Type B pancreatic cell (in vitro differentiated cells): ENCODE data around the gene BTRC. TPM values are rescaled to one million over a fixed set of nuclear protein-coding genes. Genes with fewer than 3 reads are reported as not detected.
A peak's percentile ranks its signal among the peaks of the same experiment; 100 is the strongest.

Experiments used
- DNase-seq: peaks from one replicate; pipeline ENCODE4 v3.0.0; 2021; ENCODE audit warnings: mixed read lengths; ENCODE audit not compliant: unreplicated experiment; ENCODE audit errors: extremely low spot score
- H3K27ac Mint-ChIP-seq: 2 replicates; pipeline ENCODE4 v1.8.0; 2021; ENCODE audit warnings: mild to moderate bottlenecking, mixed read lengths
- H3K27me3 Mint-ChIP-seq: 2 replicates; pipeline ENCODE4 v1.8.0; 2021; ENCODE audit warnings: mixed read lengths
- H3K36me3 Mint-ChIP-seq: 2 replicates; pipeline ENCODE4 v1.8.0; 2021; ENCODE audit warnings: mixed read lengths
- H3K4me1 Mint-ChIP-seq: one replicate; pipeline ENCODE4 v1.8.0; 2021; ENCODE audit warnings: mixed read lengths; ENCODE audit not compliant: unreplicated experiment
- H3K4me3 Mint-ChIP-seq: 2 replicates; pipeline ENCODE4 v1.8.0; 2021; ENCODE audit warnings: mild to moderate bottlenecking, mixed read lengths
- H3K9me3 Mint-ChIP-seq: 2 replicates; pipeline ENCODE4 v1.8.0; 2021; ENCODE audit warnings: mixed read lengths
- CTCF ChIP-seq: fragments of 200-600 bp; sonication (generic); conservative IDR thresholded peaks from 2 replicates; pipeline ENCODE4 v1.5.0; 2021; ENCODE audit warnings: antibody characterized with exemption, mild to moderate bottlenecking
- microRNA-seq: library from miRNA; unstranded; fragments of <30 nt; microRNA quantifications from one replicate; pipeline ENCODE4, GENCODE V29; 2020
- total RNA-seq: library from RNA; stranded (reverse); gene quantifications from 2 replicates; pipeline ENCODE4 v1.2.1, GENCODE V29; 2021; ENCODE audit warnings: low replicate concordance

BTRC gene
- total RNA-seq, 1 donor from 2014 or later = 35.2 TPM

- H3K27me3 Mint-ChIP-seq = no peaks in the 10 kb centered on the region
- DNase-seq = no peak
- H3K27ac Mint-ChIP-seq = no peak overlapping the region
- H3K36me3 Mint-ChIP-seq = no peaks in the 10 kb centered on the region
- H3K4me3 Mint-ChIP-seq = no peak overlapping the region
- H3K9me3 Mint-ChIP-seq = no peaks in the 10 kb centered on the region
- no peak for TF ChIP-seq CTCF
- no peaks in the 10 kb centered on the region for H3K4me1 Mint-ChIP-seq
These were observed 243.3 kb downstream of the BTRC start for GRCh38 chr10:101597091-101597900.

GRCh38 chr10:101601541-101601940, 247.6 kb downstream of the BTRC start:
- Mint-ChIP-seq H3K36me3 (peaks cover 4% of the 10 kb centered on the region), H3K9me3 (no peaks in the 10 kb centered on the region), H3K4me1 (no peaks in the 10 kb centered on the region), H3K27ac (no peak overlapping the region), H3K4me3 (no peak overlapping the region), H3K27me3 (no peaks in the 10 kb centered on the region)
- no peak for DNase-seq
- TF ChIP-seq CTCF = no peak

- no peaks in the 10 kb centered on the region for H3K9me3 Mint-ChIP-seq
- TF ChIP-seq CTCF = peak; percentile 97
- no peaks in the 10 kb centered on the region for H3K4me1 Mint-ChIP-seq
- no peaks in the 10 kb centered on the region for H3K27me3 Mint-ChIP-seq
- no peak overlapping the region for H3K27ac Mint-ChIP-seq
- peaks cover 4% of the 10 kb centered on the region for H3K36me3 Mint-ChIP-seq
- H3K4me3 Mint-ChIP-seq = no peak overlapping the region
- DNase-seq = peak; percentile 82
These were observed 248.9 kb downstream of the BTRC start for GRCh38 chr10:101602761-101603398.

Small RNA genes within 50 kb of the gene (microRNA-seq; reads per million reads assigned to microRNA genes)
- gene MIR3158-1 = not detected
- gene MIR3158-2 = not detected

Other genes with a start within 250 kb of the BTRC start
- gene TLX1, start 222.9 kb upstream of the BTRC start, total RNA-seq = 0.10 and 0.17 TPM in 2 replicates
- gene LBX1, start 124.7 kb upstream of the BTRC start, total RNA-seq = 4.7 TPM in 1 of 2 replicates, not detected in the other
- gene POLL, start 234.1 kb downstream of the BTRC start, total RNA-seq = 39.3 and 39.8 TPM in 2 replicates
- gene DPCD, start 234.2 kb downstream of the BTRC start, total RNA-seq = 32.3 and 37.3 TPM in 2 replicates